SK-N-MC (cell line): ENCODE data around the gene MATN4.

Source experiments
- EZH2 ChIP-seq: fragments of 200-600 bp; sonication (generic); IDR thresholded peaks from one replicate; pipeline ENCODE4 v1.6.1; 2017; ENCODE audit warnings: antibody characterized with exemption
- POLR2AphosphoS5 ChIP-seq: IDR thresholded peaks from 2 replicates; pipeline ENCODE4 v1.6.1; 2012; ENCODE audit warnings: mild to moderate bottlenecking, low read depth, low read length, borderline replicate concordance

GRCh38 chr20:45248609-45249008, 59.5 kb downstream of the MATN4 start:
- TF ChIP-seq EZH2 = no peak
- no peak for TF ChIP-seq POLR2AphosphoS5
